Caco-2 (cell line): ENCODE results near the gene IGFALS. TPM values are rescaled to one million over a fixed set of nuclear protein-coding genes. Genes with fewer than 3 reads are reported as not detected.

Experiments used
- BruUV-seq: library from RNA; stranded (reverse); fragments of 400-500 nt; replicated peaks from 2 replicates; lab custom pipeline; 2021; lab: Mats Ljungman, UMichigan
- CTCF ChIA-PET: fragments of 300-600 bp; sonication (Branson Sonifier 250); formaldehyde crosslinking; loops from one replicate; lab custom pipeline; 2022; ENCODE audit warnings: antibody characterized with exemption; lab: Charles Lee
- POLR2A ChIA-PET: fragments of 300-600 bp; sonication (Branson Sonifier 250); formaldehyde crosslinking; loops from one replicate; lab custom pipeline; 2022; ENCODE audit warnings: antibody characterized with exemption; lab: Charles Lee
- DNase-seq, 2 experiments: peaks; one replicate each; pipeline versions ENCODE4 v3.0.0 to v3.0.0-alpha.2; 2020 to 2022
- H3K27me3 ChIP-seq: replicated peaks from 2 replicates; pipeline ENCODE4 v1.6.0; 2011; ENCODE audit warnings: low read length; ENCODE audit not compliant: control insufficient read depth, insufficient read depth
- H3K36me3 ChIP-seq: 2 replicates; pipeline ENCODE4 v1.5.1; 2011; ENCODE audit warnings: low read length; ENCODE audit not compliant: control insufficient read depth, insufficient read depth
- H3K4me1 ChIP-seq: fragments of 250-450 bp; sonication (Bioruptor Pico); 2 replicates; pipeline ENCODE4 v1.5.1; 2020; ENCODE audit warnings: mild to moderate bottlenecking
- H3K4me3 ChIP-seq: 2 replicates; pipeline ENCODE4 v1.5.1; 2011; ENCODE audit warnings: low read depth, mild to moderate bottlenecking, control low read depth, low read length
- H3K9me3 ChIP-seq: fragments of 250-450 bp; sonication (Bioruptor Pico); 2 replicates; pipeline ENCODE4 v1.5.1; 2020; ENCODE audit warnings: mild to moderate bottlenecking, moderate library complexity
- H3K27ac Mint-ChIP-seq: one replicate; pipeline ENCODE4 v1.8.0; 2022; ENCODE audit warnings: mixed read lengths; ENCODE audit not compliant: unreplicated experiment
- H3K27me3 Mint-ChIP-seq: one replicate; pipeline ENCODE4 v1.8.0; 2022; ENCODE audit warnings: mixed read lengths; ENCODE audit not compliant: insufficient read depth, unreplicated experiment
- H3K36me3 Mint-ChIP-seq: one replicate; pipeline ENCODE4 v1.8.0; 2022; ENCODE audit warnings: mild to moderate bottlenecking, mixed read lengths; ENCODE audit not compliant: insufficient read depth, unreplicated experiment
- H3K4me1 Mint-ChIP-seq: one replicate; pipeline ENCODE4 v1.8.0; 2022; ENCODE audit warnings: low read depth, mixed read lengths; ENCODE audit not compliant: unreplicated experiment
- H3K4me3 Mint-ChIP-seq: one replicate; pipeline ENCODE4 v1.8.0; 2022; ENCODE audit warnings: mild to moderate bottlenecking, moderate library complexity, mixed read lengths; ENCODE audit not compliant: unreplicated experiment
- H3K9me3 Mint-ChIP-seq: one replicate; pipeline ENCODE4 v1.8.0; 2022; ENCODE audit warnings: mixed read lengths; ENCODE audit not compliant: unreplicated experiment
- intact Hi-C: fragments of 100-400 bp; cut with micrococcal nuclease; formaldehyde crosslinking; loops from one replicate; pipeline ENCODE4 v1.10.0; 2022; ENCODE audit not compliant: unreplicated experiment
- total RNA-seq: library from RNA; stranded (reverse); gene quantifications from 2 replicates; pipeline ENCODE4 v1.2.3, GENCODE V29; 2022
- TF ChIP-seq, protein P1 (sequence below), 2 experiments: fragments of 200-600 bp in 1 of 2; IDR thresholded peaks; 1 replicate in 1 of 2; 2 replicates in 1 of 2; pipeline versions ENCODE4 v1.5.1 to v1.8.0; 2011 to 2022; ENCODE audit warnings: antibody characterized with exemption in 1 of 2, control low read depth in 1 of 2, inconsistent platforms in 1 of 2, low read depth in 1 of 2, low read length in 1 of 2, mild to moderate bottlenecking in 1 of 2, moderate library complexity in 1 of 2; ENCODE audit not compliant: insufficient read depth in 1 of 2, severe bottlenecking in 1 of 2, unreplicated experiment in 1 of 2

IGFALS gene
- total RNA-seq, 1 experiment from 2014 or later: not detected

DNA sequence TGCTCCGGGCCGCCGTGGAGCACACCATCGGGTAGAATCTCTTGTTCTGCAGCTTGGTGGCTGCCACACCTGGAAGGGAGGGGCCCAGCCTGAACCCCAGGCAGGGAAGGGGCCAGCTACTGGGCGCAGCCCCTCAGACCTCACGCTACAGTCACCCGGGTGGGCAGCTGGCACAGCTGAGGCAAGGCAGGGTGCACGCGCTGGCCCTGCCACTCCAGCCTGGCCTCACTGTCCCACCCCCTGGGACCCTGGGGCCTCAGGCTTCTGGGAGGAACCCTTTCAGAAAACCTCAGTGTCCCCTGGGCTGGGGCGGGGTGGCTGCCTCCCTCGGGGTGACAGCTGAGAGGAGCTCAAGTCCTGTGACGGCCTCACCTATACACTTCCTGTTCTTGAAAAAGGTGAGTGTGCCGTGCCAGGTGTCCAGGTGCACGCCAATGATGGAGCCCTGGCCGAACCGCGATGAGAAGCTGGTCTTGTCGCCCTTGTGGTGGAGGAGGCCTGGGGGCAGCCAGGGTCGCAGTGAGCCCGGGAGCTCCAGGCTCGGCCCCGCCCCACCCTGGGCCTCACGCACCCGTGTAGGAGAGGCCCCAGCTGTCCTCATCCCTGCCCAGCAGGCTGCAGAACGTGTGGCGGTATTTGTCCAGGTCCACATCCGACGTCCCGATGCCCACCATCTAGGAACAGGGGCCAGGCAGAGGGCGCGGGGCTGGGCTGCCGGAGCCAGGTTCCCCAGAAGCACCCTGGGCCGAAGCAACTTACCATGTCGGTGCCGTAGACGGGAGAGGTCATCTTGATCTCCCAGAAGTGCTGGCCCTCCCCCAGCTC is 15.9 kb downstream of the IGFALS start:
- no TSS peak for BruUV-seq
- Histone ChIP-seq H3K27me3 (no peaks in the 10 kb centered on the region), H3K36me3 (no peaks in the 10 kb centered on the region), H3K4me1 (peaks cover 15% of the 10 kb centered on the region), H3K9me3 (no peaks in the 10 kb centered on the region), H3K4me3 (no peak overlapping the region)
- Mint-ChIP-seq H3K4me1 (peaks cover 8% of the 10 kb centered on the region), H3K27ac (no peak overlapping the region), H3K27me3 (no peaks in the 10 kb centered on the region), H3K36me3 (peaks cover 83% of the 10 kb centered on the region), H3K9me3 (no peaks in the 10 kb centered on the region), H3K4me3 (no peak overlapping the region)
- ChIA-PET CTCF (no interaction called here), POLR2A (no interaction called here)
- intact Hi-C loops: no loop called here
- no peak for DNase-seq
- TF ChIP-seq, protein P1, sequence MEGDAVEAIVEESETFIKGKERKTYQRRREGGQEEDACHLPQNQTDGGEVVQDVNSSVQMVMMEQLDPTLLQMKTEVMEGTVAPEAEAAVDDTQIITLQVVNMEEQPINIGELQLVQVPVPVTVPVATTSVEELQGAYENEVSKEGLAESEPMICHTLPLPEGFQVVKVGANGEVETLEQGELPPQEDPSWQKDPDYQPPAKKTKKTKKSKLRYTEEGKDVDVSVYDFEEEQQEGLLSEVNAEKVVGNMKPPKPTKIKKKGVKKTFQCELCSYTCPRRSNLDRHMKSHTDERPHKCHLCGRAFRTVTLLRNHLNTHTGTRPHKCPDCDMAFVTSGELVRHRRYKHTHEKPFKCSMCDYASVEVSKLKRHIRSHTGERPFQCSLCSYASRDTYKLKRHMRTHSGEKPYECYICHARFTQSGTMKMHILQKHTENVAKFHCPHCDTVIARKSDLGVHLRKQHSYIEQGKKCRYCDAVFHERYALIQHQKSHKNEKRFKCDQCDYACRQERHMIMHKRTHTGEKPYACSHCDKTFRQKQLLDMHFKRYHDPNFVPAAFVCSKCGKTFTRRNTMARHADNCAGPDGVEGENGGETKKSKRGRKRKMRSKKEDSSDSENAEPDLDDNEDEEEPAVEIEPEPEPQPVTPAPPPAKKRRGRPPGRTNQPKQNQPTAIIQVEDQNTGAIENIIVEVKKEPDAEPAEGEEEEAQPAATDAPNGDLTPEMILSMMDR (IDR thresholded peaks at IDR 0.05; ENCODE audit: insufficient read depth in 1 of 2, low read depth in 1 of 2, low read length in 1 of 2, severe bottlenecking in 1 of 2, unreplicated experiment in 1 of 2): no peak

DNA sequence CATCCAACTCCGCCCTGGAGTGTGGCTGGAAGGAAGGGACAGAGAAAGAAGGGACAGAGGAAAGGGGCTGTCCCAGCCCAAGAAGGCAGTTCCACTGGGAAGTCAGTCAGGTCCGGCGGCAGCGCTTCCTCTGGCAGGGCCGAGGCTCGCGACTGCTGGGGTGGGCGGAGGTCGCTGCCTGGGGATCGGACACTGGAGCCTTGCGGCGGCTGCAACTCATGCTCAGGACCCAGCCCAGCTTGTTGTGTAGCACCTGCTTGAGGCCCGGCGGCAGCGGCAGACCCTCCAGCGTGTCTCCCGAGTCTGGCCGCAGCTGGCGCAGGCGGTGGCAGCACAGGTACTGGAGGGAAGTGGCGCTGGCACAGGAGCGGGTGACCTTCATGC is 16.5 kb downstream of the IGFALS start:
- BruUV-seq: no TSS peak
- ChIA-PET CTCF (no interaction called here), POLR2A (no interaction called here)
- no peak overlapping the region for H3K27ac Mint-ChIP-seq
- intact Hi-C loops: no loop called here
- H3K9me3 Mint-ChIP-seq: no peaks in the 10 kb centered on the region
- no peaks in the 10 kb centered on the region for H3K27me3 Mint-ChIP-seq
- H3K4me1 ChIP-seq: peaks cover 15% of the 10 kb centered on the region
- no peak for DNase-seq
- H3K4me3 Mint-ChIP-seq: no peak overlapping the region
- no peaks in the 10 kb centered on the region for H3K27me3 ChIP-seq
- peaks cover 83% of the 10 kb centered on the region for H3K36me3 Mint-ChIP-seq
- H3K4me1 Mint-ChIP-seq: peaks cover 8% of the 10 kb centered on the region
- no peaks in the 10 kb centered on the region for H3K36me3 ChIP-seq
- H3K9me3 ChIP-seq: no peaks in the 10 kb centered on the region
- H3K4me3 ChIP-seq: no peak overlapping the region
- TF ChIP-seq, protein P1 (IDR thresholded peaks at IDR 0.05; ENCODE audit: insufficient read depth in 1 of 2, low read depth in 1 of 2, low read length in 1 of 2, severe bottlenecking in 1 of 2, unreplicated experiment in 1 of 2): no peak

DNA sequence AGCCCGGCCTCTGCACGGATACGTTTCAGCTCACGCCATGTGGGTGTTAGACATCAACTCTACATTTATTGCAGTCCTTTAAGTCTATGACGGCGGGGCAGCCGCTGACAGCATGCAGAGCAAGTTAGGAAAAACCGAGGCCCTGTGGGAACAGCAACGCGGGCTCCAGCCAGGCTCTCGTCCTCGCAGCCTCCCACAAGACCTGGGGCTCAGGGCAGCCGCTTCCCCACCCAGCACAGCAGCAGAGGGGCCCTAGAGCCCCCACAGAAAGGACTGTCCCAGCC is 16.9 kb downstream of the IGFALS start:
- H3K36me3 ChIP-seq: no peaks in the 10 kb centered on the region
- H3K27me3 ChIP-seq: no peaks in the 10 kb centered on the region
- no peak for DNase-seq
- TF ChIP-seq, protein P1 (IDR thresholded peaks at IDR 0.05; ENCODE audit: insufficient read depth in 1 of 2, low read depth in 1 of 2, low read length in 1 of 2, severe bottlenecking in 1 of 2, unreplicated experiment in 1 of 2): no peak
- no peaks in the 10 kb centered on the region for H3K9me3 ChIP-seq
- peaks cover 5% of the 10 kb centered on the region for H3K4me1 Mint-ChIP-seq
- no peak overlapping the region for H3K4me3 Mint-ChIP-seq
- no peak overlapping the region for H3K4me3 ChIP-seq
- ChIA-PET POLR2A (no interaction called here), CTCF (no interaction called here)
- H3K4me1 ChIP-seq: peaks cover 15% of the 10 kb centered on the region
- intact Hi-C loops: no loop called here
- BruUV-seq: no TSS peak
- peaks cover 83% of the 10 kb centered on the region for H3K36me3 Mint-ChIP-seq
- H3K9me3 Mint-ChIP-seq: no peaks in the 10 kb centered on the region
- H3K27ac Mint-ChIP-seq: no peak overlapping the region
- H3K27me3 Mint-ChIP-seq: no peaks in the 10 kb centered on the region
